HG03060 (cell line): ENCODE results near the gene GLYR1.
"Not testable (repeated sequence)": the region's sequence is repeated elsewhere in the genome, so short reads cannot be mapped to it uniquely, and the experiment has no call there.

ENCODE experiments used
- ATAC-seq: cut with Tn5 transposase; IDR thresholded peaks from one replicate; pipeline ENCODE4 v1.9.1; 2021; ENCODE audit warnings: low read depth, moderate number of reproducible peaks; ENCODE audit not compliant: unreplicated experiment

Gene GLYR1

DNA sequence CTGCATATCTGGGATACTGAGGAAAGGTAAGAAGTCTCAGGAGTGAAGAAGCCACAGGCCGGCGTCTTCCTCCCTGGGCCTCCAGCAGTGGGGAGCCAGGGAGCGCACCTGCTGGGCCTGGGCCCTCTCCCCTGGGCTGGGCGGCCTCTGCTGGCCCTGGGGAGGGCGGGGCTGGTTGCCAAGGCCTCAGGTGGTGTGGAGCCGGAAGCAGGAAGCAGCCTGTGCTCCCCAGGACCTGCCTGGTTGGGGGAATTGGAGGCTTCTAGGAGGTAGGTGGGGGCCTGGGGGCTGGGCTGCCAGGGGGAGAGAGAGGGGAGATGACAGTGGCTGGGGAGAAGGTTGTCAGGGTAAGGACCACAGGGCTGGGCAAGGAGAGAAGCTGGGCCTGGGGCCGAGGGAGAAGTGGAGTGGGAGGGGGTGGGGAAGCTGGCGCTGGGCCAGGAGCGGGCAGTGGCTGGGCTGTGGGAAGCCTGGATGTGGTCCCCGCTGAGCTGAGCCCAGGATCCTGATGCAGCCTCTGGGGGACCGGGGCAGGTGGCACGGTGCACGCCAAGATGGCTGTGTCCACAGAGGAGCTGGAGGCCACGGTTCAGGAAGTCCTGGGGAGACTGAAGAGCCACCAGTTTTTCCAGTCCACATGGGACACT is 51.8 kb downstream of the GLYR1 start, which contains the start of gene SMIM22:
SMIM22 (plus strand) TSS at position 189 of the 647 bp plus-strand sequence; CDS start at position 555, 366 bp downstream.
- no peak for ATAC-seq

DNA sequence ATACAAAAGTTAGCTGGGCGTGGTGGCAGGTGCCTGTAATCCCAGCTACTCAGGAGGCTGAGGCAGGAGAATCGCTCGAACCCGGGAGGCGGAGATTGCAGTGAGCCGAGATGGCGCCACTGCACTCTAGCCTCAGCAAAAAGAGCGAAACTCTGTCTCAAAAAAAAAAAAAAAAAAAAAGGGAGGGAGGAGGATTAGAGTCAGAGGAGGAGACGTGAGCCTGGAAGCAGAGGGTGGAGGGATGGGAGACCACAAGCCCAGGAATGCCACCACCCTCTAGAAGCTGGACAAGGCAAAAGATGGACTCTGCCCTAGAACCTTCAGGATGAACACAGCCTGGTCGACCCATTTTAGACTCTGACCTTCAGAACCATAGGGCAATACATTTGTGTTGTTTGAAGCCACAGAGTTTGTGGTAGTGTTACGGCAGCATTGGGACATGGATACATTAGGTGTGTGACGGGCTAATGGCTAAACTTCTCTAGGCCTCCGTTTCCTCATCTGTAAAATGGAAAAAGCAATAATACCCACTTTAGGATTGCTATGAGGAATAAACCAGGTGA is 54.1 kb downstream of the GLYR1 start:
- no peak for ATAC-seq

DNA sequence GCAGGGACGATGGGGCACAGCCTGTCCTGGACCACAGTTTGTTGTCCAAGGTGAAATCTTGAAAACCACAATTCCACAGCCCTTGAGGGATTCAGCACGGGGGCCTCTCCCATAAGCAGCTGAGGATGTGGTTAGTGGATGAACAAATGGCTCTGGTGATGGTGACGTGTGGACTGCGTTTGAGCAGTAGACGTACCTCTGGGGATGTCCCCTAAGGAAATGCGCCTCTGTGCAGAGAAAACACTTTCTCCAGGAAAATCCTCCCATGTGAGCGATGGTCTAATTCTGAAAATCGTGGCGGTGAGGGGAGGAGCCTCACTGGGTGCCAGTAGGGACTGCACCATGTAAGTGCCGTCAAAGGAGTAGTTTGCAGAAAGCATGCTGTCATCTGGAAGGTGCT is 56.2 kb downstream of the GLYR1 start:
- no peak for ATAC-seq

DNA sequence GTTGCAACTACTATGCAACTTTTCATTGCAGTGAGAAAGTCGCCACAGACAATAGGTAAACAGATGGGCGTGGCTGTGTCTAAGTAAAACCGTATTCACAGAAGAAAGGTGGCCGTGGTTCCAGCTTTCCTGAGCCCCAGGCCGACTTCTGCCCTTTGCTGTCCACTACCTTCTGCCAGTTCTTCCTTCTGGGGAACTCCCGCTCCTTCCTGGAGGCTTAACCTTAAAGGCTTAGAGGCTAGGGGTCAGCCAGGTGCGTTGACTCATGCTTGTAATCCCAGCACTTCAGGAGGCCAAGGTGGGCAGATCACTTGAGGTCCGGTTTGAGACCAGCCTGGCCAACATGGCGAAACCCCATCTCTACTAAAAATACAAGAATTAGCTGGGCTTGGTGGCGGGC is 56.8 kb downstream of the GLYR1 start:
- ATAC-seq = no peak

DNA sequence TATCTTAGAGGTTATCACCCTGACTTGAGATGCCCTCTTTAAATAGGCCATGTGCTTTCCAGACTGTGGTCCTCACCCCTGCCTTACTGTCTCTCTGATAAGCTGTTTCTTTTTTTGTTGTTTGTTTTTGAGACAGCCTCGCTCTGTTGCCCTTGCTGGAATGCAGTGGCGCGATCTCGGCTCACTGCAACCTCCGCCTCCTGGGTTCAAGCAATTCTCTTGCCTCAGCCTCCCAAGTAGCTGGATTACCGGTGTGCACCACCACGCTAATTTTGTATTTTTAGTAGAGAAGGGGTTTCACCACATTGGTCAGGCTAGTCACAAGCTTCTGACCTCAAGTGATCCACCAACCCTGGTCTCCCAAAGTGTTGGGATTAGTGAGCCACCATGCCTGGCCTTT is 58.2 kb downstream of the GLYR1 start:
- ATAC-seq = no peak

DNA sequence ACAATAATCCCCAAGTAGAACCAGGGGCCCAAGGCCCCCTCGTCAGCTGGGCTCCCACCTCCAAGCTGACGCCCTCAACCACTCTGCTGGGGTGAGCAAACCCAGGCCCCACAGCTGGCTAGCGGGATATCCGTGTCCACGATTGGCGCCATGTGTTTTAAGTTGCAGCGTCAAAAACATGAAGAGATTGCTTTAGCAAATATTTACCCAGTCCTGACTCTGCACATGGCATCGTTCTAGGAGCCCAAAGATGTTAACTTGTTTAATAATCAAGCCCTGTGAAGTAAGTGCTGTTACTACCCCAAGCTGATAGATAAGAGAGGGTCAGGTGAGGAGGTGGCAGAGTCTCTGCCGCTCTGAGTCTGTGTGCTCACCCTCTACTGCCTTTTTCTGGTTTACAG is 58.6 kb downstream of the GLYR1 start:
- ATAC-seq = no peak

DNA sequence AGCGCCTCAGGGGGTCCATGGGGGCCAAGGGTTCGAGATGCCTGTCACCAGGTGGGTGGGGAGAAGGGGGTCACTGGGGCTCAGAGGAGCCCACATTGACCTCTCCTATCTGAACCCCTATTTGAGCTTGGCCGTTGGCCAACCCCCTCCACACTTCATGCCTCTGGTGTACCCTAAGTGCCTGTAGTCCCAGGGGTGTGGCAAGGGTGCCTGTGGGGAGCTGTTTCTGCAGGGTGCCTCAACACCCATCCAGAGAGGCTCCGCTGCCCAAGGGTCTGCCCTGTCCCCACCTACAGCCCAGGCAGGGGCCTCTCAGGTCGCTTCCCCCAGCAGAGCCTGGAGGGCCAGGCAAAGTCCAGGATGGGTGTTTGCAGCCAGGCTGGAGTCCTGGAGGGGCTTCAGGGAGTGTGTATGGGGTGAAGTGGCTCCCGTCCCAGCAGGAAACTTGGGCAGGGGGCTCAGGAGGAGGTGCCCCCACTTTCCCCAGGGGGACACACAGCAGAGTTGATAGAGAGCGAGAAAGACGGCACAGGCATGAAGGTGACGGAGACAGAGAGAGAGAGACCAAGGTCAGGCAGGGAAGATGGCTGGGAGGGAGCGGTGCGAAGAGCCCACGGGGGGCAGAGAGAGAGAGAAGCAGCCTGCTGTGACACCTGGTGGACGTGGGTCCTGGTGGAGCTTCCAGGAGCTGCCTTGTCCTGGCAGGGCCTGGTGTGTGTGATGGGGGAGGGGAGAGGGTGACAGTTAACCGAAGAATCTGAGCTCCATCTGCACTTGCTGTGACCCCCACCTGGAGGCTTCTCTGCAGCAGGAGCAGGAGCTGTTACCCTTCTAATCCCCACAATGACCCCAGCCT is 59.2 kb downstream of the GLYR1 start, which contains the start of gene SEPTIN12:
SEPTIN12 (minus strand) TSS at position 719 of the 856 bp plus-strand sequence; CDS start at position 19, 700 bp downstream.
- no peak for ATAC-seq

DNA sequence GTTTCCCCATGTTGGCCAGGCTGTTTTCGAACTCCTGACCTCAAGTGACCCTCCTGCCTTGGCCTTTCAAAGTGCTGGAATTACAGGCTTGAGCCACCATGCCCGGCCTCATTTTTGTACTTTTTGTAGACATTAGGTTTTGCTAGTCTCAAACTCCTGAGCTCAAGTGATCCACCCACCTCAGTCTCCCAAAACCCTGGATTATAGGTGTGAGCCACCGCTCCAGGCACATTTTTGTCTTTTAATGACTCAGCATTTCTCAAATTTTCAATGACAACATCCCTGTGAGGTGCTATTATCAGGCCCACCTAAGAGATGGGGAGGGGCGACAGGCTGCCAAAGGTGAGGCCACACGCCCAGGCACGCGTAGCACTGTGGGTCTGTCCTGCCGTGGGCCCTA is 60.0 kb downstream of the GLYR1 start:
- no peak for ATAC-seq

DNA sequence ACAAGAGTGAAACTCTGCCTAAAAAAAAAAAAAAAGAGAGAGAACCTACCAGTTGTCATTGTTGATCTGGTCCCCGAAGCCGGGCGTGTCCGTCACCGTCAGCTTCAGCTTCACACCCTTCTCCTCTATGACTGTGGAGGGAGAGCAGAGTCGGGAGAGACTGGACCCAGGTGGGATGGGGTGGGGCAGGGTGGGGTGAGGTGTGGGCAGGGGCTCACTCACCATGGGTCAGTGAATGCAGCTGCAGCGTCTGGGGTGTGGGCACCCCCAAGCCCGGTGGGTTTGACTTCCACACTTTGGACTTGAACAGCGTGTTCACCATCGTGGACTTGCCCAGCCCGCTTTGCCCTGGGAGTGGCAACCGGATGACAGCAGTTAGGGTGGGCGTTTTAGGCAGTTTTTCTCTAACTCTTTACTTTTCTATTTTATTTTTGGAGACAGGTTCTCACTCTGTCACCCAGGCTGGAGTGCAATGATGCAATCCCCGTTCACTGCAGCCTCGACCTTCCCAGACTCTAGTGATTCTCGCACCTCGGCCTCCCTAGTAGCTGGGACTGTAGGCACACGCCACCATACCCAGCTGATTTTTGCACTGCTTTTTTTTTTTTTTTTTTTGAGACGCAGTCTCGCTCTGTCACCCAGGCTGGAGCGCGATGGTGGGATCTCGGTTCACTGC is 61.2 kb downstream of the GLYR1 start:
- ATAC-seq = no peak

DNA sequence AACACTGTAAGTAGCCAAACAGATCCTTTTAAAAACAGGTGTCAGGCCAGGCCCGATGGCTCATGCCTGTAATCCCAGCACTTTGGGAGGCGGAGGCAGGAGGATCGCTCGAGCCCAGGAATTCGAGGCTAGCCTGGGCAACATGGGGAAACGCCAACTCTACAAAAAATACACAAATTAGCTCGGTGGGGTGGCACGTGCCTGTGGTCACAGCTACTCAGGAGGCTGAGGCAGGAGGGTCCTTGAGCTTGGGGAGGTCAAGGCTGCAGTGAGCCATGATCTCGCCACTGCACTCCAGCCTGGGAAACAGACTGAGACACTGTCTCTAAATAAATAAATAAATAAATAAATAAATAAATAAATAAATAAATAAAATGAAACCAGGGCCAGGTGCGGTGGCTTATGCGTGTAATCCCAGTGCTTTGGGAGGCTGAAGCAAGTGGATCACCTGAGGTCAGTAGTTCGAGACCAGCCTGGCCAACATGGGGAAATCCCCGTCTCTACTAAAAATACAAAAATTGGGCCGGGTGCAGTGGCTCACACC is 62.6 kb downstream of the GLYR1 start:
- not testable (repeated sequence) for ATAC-seq

DNA sequence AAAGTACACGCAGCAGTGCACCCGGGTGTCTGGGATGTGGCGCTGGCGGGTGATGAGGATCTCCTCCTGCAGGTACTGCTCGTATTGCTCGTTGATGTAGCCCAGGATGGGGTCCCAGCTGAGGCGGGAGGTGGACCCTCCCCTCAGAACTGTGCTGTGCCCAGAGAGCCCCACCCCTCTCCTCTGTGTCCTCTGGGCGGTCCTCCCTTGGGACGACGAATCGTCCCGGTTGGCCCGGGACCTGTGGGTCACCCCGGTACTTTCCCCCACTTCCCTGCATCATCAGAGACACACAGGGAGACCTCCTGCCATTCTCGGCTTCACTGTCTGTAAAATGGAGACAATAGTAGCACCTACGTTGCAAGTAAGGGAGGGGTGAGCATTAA is 63.1 kb downstream of the GLYR1 start:
- ATAC-seq = no peak

DNA sequence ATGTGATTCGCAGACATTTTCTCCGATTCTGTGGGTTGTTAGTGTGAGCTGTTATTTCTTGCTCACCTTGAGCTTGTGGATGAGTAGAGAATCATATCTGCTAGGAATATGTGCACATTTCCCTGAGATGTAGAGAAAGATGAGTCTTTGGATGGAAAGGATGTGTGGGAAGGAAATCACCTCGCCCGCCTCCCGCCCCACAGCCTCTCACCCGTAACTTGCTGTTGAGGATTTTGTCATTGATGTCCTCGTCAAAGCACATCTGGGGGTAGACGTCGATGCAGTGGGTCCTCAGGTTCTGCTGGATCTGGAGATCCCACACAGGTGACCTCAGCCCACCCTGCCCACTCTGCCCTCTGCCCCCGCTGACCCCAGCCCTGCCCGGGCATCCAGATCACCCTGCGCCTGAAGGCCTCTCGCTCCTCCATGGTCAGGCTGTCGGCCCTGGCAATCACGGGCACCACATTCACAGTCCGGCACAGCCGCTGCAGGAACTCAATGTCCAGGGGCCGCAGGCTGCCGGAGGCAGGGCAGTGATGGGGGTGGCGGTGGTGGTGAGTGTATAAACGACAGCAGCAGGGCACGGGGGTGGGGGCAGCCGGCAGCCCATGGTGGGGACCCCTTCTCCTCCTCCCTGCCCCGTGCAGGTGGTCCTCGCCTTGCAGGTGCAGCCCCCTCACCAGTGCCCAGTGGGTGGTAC is 63.7 kb downstream of the GLYR1 start:
- no peak for ATAC-seq

DNA sequence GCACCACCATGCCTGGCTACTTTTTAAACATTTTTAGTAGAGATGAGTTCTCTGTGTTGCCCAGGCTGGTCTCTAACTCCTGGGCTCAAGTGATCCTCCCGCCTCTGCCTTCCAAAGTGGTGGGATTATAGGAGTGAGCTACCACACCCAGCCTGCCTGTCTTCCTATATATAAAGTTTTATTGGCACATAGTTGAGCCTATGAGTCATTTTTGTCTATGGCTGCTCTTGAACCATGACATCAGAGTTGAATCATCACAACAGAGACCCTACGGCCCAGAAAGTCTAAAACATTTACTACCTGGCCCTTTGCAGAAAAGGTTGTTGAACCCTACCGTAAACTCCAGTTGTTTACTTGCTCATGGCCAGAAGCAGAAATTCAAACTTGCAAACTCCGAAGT is 66.9 kb downstream of the GLYR1 start:
- ATAC-seq = no peak

DNA sequence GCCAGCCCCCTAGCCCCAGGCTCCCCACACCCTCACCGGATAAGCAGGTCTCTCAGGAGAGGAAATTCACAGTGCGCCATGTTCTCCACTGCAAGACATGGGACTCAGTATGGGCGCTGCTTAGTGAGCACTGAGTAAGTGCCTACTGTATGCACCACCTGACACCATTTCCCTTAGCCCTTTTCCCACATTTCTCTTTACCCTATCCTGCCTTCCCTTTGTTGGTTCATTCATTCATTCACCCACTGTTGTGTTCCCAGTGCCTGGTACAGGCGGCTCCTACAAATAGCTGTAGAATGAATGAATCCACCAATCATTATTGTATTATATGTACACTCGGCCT is 69.1 kb downstream of the GLYR1 start:
- ATAC-seq = no peak

DNA sequence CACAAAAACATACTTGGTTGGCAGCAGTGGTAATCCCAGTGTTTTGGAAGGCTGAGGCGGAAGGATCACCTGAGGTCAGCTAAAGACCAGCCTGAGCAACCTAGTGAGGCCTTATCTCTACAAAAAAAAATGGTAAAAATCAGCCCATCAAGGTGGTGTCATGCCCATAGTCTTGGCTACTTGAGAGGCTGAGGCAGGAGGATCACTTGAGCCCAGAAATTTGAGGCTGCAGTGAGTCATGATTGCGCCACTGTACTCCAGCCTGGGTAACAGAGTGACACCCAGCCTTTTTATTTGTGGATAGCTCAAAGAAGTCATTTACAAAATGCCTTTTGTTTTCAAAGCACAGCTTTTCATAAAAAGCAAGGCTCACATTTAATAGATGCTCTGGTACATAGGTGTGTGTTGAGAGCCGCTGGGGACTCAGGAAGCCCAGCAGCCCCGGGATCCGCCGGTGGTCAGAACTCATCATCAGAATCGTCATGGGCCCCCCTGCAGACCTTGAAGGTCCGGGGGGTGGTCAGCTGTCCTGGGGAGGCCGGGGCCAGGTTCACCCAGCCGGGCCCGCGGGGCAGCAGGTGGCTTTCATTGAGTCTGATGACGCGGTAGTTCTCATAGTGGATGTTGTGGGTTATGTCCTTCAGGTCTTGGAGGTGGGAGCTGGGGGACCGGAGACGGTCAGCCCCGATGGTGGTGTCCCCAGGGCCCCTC is 69.6 kb downstream of the GLYR1 start:
- no peak for ATAC-seq

DNA sequence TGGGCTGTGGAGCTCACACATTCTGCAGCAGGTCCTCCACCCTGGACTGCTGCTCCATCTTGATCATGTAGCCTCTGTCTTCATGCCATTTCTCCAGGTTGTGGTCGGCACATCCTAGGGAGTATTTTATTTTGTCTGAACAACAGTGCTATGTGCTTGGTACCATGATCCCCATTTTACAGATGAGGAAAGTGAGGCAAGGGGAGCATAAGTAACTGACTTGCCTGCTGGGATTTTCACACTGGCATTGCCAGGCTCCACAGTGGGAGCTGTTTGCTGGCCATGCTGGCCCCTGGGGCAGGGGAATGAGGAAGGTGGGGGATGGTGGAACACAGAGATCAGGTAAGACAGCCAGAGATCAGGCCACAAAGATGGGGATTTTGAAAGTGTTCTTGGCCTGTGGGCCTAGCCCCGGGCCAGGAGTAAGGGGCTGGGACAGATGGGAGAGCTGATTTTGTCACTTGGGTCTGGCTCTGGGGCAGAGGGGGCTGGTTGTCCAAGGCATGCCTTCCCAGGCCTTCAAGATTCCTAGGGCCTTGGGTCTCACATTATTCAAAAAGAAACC is 70.9 kb downstream of the GLYR1 start:
- ATAC-seq = no peak

DNA sequence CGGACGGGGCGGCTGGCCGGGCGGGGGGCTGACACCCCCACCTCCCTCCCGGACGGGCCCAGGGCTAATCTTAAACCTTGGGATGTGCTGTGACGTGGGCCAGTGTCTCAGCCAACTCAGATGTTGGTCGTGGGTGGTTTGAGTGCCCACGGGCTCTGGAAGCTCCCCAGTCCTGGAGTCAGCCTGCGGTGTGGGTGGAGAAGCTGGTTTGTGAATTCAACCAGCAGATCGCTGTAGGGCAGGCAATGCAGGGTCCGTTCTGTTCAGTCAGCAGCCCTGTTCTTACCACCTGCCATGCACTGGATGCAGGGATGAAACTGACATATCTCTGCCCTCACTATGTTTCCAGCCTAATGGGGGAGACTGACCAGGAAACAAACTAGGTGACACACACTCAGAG is 72.1 kb downstream of the GLYR1 start:
- no peak for ATAC-seq

DNA sequence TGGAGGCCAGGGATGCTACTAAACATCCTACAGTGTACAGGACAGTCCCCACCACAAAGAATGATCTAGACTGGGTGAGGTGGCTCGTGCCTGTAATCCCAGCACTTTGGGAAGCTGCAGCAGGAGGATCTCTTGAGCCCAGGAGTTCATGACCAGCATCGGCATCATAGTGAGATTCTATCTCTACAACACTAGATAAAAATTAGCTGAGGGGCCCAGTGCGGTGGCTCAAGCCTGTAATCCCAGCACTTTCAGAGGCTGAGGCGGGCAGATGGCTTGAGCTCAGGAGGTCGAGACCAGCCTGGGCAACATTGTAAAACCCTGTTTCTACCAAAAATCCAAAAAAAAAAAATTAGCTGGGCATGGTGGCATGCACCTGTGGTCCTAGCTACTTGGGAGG is 74.7 kb downstream of the GLYR1 start:
- no peak for ATAC-seq

DNA sequence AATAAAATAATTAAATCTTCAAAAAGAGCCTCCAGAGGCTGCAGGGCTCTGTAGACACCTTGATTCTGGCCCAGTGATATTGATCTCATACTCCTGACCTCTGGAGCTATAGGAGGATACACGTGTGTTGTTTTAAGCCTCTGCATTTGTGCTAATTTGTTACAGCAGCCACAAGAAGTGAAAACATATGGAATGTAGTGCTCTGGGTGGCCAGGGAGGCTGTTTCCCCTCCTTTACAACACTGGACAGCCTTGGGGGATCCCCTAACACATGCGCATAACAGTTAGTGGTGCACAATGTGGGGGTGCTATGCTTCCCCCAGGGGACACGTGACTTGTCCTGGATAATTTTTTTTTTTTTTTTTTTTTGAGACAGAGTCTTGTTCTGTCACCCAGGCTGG is 75.4 kb downstream of the GLYR1 start:
- no peak for ATAC-seq
